Right renal cortex interstitium (tissue), 3 donors: ENCODE data around the gene JPH2. TPM values are rescaled to one million over a fixed set of nuclear protein-coding genes. Genes with fewer than 3 reads are reported as not detected.

ENCODE experiments used
- DNase-seq, 3 donors: peaks; one replicate each; pipeline ENCODE4 v3.0.0-alpha.2; 2013; ENCODE audit warnings: low read depth in 3 of 3, low spot score in 2 of 3
- polyA plus RNA-seq, 3 donors: library from polyadenylated mRNA; unstranded; fragments of 120-200 nt; gene quantifications; one replicate each; pipeline ENCODE4 v1.2.1, GENCODE V29; 2013; ENCODE audit not compliant: insufficient read length in 3 of 3

Gene JPH2
- polyA plus RNA-seq, 3 donors: 1.2 to 1.4 (median 1.4) TPM

DNA sequence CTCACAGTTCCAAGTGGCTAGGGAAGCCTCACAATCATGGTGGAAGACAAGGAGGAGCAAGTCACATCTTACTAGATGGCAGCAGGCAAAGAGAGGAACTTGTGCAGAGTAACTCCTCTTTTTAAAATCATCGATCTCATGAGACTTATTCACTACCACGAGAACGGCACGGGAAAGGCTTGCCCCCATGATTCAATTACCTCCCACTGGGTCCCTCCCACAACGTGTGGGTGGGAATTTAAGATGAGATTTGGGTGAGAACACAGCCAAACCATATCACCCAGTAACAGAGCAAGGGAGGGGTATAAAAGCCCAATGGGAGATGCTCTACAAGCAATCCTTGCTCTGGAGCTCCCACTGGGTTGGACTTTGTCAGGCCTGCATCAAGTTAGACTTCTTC, 80.4 kb downstream of the JPH2 start:
- no peak for DNase-seq

DNA sequence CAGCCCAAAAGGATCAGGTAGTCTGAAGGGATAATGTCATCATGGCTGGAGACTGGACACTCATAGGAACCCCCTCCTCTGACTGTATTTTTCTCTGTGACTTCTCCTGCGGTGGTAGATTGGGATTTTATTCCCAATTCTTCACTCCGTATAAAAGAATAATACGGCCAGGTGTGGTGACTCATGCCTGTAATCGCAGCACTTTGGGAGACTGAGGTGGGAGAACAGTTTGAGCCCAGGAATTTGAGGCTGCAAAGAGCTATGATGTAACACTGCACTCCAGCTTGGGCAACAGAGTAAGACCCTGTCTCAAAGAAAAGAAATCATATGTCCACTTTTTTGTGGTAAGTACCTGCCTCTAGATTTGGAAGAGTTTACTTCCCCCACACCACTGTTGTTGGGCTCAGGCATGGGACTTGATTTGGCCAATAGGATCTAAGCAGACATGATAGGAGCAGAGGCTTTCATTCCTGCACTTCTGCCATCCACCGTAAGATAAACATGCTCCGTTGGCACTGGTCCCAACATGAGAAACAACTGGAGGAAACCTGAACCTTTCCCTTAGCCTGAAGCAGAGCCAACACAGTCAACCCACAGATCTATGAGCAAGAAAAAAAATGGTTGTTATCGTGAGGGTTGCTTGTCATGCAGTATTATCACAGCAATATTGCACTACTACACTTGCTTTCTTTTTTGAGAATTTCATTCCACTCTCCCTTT, 82.0 kb downstream of the JPH2 start:
- DNase-seq: no peak

DNA sequence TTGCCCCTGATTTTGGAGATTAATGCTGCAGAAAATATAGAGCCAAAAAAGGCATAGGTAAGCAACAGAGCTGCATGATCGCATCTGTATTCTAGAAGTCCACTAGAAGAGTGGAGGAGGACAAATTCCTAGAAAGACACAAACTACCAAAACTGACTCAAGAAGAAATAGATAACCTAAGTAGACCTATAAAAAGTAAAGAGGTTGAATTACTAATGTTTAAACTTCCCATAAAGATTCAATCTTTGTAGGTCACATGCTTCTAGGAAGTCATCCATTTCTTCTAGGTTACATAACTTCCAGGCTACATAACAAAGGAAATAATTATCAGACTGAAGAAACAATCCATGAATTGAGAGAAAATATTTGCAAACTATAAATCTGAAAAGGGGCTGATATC, 84.4 kb downstream of the JPH2 start:
- no peak for DNase-seq

DNA sequence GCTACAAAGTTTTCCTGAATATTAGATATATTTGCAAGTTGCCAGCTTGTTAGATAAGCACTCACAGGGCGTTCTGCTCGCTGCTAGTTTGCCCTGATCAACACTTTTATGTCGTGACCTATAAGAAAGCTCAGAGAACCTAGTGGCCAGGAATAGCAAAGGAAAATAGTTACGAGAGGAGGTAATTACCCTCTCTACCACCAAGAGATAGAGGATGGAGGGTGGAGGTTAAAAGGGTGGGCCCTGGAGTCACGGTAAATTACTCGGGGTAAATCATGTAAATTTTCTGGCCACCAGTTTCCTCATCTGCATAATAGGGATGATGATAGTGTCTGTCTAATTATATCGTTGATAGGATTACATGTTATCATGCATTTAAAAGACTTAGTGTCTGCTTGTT, 87.2 kb downstream of the JPH2 start:
- DNase-seq: no peak

DNA sequence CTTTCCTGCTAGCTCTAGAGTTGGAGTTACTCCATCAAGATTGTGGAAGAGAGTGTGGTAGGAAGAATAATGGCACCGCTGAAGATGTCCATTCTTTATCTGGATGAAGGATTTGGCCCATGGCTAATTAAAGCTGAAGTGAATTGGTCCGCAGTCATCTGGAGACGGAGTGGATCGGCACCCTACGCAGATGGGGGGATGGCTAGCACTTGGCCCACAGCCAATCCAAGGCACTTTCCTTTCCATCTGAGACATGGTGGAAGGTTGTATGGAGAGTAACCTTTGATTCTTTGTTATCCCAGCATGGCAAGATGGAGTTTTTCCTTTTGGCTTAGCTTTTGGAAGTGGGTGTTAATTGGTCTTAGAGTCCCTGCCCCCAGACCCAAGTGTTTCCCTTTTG, 88.3 kb downstream of the JPH2 start:
- DNase-seq: no peak

DNA sequence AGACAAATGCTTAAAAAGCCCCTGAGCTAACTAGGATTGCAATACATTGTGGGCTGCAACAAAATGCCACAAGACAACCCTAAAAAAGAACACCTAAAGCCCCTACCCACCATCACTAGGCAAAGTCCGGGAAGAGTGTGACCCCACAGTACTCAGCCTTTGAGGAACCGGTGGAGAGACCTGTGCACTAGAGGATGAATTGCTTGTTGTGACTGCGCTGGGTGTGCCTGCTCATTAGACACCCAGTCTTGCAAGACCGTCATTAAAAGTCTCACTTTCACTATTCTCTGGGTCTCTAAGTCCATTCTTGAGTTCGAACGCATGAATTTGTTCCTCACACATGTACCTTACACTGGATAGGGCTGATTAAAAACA, 88.7 kb downstream of the JPH2 start:
- DNase-seq: no peak

DNA sequence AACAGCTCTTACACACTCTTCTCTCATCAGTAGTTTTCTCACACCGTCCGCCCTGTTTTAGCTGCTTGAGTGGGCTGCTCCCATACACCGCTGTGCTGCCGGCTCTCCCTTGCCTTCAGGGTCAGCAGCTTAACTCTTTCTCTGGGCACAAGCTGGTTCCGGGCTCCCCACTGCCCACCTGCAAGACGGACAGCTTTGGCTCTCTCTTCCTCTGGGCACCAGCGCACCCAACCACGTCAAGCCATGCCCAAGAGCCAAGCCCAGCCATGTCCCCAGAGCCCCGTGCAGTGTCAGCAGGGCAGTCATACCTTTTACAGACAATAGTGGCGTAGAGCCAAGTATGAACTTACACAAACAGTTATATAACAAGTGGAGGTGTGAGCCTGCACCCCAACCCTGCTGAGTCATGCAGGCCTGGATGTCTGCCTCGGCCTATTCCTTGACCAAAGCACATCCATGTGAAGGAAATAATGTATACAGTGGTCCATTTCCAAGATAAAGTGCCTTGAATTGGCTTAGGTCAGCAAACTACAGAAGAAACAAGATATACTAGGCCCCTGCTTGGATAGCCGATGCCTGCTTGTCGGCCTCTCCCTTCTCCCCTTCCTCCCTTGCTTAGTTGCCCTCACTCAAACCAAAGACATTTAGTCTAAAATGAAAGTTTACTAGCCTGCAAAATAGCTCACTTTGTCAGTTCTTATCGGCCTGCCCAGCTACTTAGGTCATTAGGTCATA, 89.3 kb downstream of the JPH2 start:
- no peak for DNase-seq

DNA sequence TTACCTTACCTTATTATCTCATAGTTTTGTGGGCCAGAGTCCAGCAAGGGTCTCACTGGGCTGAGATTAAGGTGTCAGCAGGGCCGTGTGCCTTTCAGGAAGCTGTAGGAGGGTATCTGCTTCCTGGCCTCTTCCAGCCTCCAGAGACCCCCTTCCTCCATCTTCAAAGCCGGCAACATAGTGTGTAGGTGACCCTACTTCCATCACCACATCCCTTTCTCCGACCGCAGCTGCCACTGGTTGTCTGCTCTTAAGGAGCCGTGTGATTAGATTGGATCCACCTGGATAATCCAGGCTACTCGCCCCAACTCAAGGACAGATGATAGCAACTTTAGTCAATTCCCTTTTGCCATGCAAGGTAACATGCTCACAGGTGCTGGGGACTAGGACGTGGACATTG, 91.2 kb downstream of the JPH2 start:
- no peak for DNase-seq

DNA sequence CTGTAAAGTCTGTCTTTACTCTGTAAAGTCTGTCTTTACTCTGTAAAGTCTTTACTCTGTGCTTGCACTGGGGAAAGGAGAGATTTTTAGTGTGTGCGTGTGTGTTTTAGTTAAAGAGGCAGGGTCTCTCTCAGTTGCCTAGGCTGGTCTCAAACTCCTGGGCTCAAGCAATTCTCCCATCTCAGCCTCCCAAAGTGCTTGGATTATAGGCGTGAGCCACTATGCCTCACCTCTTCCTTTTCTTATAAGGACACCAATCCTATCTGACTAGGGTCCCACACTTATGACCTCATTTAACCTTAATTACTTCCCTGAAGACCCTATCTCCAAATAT, 93.8 kb downstream of the JPH2 start:
- no peak for DNase-seq

DNA sequence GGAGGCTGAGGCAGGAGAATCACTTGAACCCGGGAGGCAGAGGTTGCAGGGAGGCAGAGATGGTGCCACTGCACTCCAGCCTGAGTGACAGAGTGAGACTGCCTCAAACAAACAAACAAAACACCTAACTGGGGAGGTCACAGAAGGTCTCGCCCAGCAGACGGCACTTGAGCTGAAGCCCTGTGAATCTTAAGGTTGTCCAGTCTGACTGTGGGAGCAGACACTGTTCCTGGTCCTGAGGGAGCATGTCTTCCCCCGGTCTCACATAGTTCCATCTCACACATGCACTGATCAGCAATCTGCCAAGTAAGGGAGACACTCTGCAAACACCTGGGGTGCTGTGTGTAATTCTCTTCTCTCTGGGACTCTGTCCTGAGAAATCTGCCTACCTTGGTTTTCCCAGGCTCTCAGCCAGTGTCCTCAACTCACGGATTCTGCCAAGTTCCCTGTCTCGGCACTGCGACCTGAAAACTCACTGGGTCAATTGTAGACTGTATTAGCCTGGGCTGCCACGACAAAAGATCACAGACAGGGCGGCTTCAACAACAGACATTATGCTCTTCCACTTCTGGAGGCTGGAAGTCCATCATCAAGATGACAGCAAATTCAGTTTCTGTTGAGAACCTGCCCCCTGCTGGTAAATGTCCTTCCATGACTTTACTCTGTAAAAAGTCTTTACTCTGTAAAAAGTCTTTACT, 94.3 kb downstream of the JPH2 start:
- no peak for DNase-seq

DNA sequence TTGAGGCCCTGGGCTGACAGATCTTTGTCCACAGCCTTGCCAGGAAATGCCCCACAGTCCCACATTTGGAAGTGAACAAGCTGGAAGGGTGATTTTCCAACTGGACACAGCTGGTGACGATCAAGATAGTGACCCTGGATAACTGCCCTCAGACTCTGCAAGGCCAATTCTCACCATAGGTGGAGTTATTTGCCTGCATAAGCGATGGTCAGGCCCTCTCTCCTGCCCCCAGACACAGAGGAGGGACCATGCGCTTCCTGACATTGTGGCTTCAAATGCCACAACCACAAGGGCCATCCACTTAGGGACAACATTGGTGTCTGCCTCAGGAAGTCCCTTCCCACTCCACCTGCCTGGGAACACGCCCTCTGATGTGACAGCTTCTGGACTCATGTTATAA, 96.0 kb downstream of the JPH2 start:
- DNase-seq: no peak

DNA sequence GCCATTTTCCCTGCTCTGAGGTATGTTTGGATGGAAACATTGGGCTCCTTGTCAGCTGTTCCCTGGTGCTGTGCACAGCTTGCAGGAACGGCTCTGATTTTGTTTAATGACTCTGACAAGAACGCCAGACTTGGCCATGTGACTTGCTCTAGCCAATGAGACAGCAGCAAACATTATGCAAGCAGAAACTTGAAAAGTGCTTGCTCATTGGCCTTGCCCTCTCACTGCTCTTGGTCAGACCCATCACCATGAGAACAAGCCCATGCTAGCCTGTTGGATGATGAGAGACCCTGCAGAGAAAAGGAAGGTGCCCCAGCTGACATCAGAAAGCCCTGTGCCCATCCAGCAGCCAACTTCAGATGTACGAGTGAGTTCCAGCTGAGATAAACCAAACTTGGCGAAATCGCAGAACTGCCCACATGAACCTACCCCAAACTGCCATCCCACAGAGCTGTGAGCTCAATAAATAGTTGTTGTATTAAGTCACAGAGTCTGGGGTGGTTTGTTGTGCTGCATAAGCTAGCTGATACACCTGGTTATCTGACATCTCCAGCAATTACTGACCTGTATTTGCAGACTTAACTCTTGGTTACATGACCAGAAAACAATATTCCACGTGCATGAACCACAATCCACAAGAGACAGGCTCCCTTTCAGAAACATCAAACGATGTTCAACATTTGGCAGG, 96.9 kb downstream of the JPH2 start:
- no peak for DNase-seq

DNA sequence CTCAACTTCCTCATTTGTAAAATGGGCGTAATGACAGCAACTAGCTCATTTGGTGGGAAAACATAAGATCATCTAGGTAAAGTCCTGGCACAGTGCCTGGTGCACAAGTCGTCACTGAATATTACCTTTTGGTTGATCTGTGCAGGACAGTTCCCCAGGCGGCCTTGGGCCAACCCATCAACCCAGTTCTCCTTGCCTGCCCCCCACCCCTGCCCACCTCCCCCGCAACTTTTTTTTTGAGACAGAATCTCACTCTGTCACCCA, 99.2 kb downstream of the JPH2 start:
- DNase-seq: no peak

DNA sequence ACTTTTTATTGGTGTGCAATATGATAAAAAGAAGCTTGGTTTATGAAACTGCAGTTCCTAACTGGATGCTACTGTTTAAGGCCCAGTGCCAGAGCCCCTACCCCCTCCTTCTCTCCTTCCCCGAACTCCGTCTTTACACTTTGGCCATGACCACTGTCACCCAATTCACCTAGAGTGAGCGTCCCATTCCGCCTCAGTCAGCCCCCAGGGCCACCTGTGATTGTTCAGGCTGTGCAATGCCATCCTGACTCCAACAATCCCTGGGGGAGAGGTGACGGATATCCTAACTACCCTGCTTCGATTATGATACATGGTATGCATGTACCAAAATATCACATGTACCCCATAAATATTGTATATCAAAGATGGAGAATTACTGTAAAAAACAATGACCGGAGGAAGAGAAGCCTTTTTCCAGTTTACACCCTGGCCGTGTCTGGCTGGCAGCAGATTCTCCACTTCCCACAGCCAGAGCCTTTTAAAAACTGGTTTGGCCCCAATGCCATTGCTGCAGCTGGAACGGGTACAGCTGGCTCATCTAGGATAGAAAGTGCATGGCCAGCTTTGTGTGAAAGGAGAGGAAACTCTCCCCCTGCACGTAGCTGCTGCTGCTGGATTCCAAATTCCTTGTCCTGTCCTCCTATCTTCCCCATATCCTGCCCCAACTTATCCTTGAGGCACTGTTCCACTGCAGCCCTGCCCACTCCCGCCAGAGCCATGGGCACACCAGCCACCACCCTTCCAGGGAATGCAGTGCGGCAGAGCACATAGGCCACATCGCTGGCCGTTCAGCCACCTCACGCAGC, 99.7 kb downstream of the JPH2 start:
- DNase-seq: no peak

DNA sequence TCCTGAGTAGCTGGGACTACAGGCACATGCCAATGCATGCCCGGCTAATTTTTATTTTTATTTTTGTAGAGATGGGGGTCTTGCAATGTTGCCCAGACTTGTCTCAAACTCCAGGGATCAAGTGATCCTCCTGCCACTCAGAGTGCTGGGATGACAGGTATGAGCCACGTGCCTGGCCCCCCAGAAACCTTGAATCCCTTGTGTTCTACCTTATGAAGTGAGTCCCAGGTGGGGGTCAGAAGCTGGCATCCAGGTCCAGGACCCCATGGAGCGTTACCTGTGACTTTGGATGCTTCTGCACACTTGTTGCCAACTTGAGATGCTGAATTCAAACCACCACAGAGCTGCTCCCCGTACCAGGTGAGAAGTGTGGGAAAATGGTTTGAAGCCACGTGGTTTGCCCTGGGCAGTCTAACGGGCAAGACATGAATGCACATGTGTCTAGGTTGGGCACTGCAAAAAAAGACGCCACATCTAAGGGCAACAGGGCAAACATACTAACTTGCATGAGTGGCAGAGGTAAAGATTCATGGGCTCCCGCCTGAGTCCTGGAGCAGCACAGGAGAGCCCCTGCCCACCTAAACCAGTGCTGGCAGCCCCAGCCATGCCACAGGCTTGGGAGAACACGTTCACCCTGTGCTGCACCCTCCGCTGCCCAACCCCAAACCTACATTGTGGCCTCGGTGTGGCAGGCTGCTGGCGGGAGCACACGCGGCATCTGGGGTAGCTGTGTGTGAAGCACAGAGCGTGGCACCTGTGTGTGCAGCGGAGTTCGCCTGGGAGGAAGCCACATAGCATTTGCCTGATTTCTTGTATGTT, 101.2 kb downstream of the JPH2 start:
- no peak for DNase-seq

DNA sequence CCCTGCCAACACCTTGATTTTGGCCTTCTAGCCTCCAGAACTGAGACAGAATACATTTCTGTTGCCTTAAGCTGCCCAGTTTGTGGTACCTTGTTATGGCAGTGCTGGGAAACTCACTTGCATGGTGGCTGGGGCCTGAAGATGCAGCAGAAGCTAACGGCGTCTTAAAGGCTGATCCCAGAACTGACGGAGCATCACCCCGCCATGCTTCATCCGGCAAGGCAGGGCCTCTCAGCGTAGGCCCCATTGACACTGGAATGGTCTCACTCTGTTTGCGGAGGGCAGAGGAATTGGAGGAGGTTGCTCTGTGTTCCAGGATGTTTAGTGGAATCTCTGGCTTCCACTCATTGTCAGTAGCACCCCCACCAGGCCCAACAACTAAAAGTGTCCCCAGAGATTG, 102.1 kb downstream of the JPH2 start:
- DNase-seq: no peak

DNA sequence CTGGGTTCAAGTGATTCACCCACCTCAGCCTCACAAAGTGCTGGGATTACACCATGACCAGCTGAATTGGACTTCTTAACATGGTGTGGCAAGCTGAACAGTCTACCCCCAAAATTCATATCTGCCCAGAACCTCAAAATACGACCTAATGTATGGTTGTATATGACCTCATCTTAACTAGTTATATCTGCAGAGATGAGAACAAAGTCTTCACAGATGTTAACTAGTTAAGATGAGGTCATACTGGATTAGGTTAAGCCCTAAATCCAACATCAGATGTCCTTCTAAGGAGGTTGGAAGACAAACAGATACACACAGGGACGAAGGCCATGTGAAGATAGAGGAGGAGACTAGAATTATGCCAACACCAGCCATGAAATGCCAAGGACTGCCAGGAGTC, 102.5 kb downstream of the JPH2 start:
- DNase-seq: no peak

DNA sequence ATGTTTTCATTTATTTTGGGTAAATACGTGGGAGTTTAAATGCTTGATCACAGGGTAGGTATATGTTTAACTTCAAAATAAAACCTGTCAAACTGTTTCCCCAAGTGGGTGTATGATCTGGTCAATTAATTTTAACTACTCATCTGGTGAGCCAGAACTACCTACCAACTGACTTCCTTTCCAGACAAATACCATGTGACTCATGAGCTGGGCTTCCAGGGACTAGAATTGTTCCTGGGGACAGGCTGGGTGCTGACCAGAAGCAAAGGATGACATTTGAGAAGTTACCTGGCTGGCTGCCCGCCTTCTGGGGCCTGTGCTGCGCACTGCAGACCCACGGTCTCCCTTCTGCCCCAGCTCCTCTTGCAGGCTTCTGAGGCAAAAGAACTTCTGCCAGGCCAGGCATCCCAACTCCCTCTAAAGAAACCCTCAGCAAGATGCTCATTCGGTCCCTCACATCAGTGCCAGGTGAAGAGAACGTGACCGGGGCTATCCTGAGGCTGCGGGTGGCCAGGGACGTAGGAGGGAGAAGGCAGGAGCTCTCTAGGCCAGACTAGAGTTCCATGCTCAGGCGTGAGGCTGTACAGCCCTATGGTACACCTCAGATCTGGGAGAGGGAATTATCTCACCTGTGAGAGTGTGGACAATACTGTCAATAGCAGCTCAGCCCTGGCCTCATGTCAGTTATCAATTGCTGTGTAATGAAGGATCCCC, 103.6 kb downstream of the JPH2 start:
- no peak for DNase-seq

DNA sequence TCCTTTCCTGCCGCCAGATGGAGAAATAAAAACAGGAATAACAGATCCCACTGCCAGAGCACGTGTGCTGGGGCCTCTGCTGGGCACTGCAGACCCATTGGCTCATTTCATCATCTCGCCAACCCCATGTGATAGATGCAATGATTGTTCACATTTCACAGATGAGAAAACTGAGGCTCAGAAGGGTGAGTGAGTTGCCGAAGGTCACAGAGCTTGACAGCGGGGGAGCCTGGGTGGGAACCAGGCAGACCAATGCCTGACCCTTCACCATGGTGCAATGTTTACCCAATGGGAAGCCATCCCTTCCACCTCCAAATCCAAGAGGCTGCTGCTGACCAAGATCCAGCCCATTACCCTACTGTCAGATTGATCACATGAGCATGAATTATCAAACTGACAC, 105.1 kb downstream of the JPH2 start:
- no peak for DNase-seq

DNA sequence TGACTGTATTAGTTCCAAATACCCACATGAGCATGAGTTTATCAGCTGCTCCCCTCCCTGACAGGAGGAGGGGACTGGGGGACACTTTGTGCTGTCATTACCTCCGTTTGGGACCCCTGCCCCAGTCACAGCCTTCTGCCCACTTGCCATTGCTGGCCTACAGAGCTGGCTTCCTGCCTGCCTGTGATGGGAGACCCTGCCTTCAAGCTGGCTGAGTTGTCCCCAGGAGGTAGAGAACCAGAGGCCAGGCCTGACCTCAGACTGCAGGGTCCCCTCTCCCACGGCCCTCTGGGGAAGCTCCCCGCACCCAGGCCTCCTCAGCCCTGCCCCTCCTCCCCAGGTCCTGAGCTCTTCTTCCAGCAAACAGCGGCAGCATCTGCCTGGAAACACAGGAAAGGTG, 105.5 kb downstream of the JPH2 start:
- DNase-seq: no peak
